Breast epithelium (tissue), 4 donors: ENCODE measurements around the gene METRN. TPM values are rescaled to one million over a fixed set of nuclear protein-coding genes. Genes with fewer than 3 reads are reported as not detected.

Experiments
- DNase-seq, 2 donors: peaks; one replicate each; pipeline ENCODE4 v3.0.0-alpha.2; 2019; ENCODE audit warnings: low spot score in 2 of 2
- H3K27ac ChIP-seq, 2 donors: fragments of 200-600 bp; sonication (generic) in 1 of 2; one replicate each; pipeline ENCODE4 v1.5.1; 2016 to 2019; ENCODE audit warnings: mild to moderate bottlenecking in 1 of 2
- H3K27me3 ChIP-seq, 2 donors: fragments of 200-600 bp; sonication (generic) in 1 of 2; one replicate each; pipeline versions ENCODE4 v1.5.1 to v1.6.0; 2017 to 2019; ENCODE audit warnings: control low read depth in 1 of 2, mild to moderate bottlenecking in 1 of 2
- H3K36me3 ChIP-seq: fragments of 200-600 bp; one replicate; pipeline ENCODE4 v1.5.1; 2019
- H3K4me1 ChIP-seq, 2 donors: fragments of 200-600 bp; sonication (generic); one replicate each; pipeline ENCODE4 v1.5.1; 2016 to 2019; ENCODE audit warnings: control low read depth in 1 of 2
- H3K4me3 ChIP-seq, 3 donors: fragments of 200-600 bp; sonication (generic); 1 replicate in 2 of 3; 2 replicates in 1 of 3; pipeline ENCODE4 v1.5.1; 2016 to 2019; ENCODE audit warnings: mild to moderate bottlenecking in 3 of 3, moderate library complexity in 2 of 3
- H3K9me3 ChIP-seq, 2 donors: fragments of 200-600 bp; sonication (generic) in 1 of 2; one replicate each; pipeline ENCODE4 v1.5.1; 2016 to 2019; ENCODE audit warnings: control low read depth in 1 of 2
- CTCF ChIP-seq, 3 donors: fragments of 450-650 bp; IDR thresholded peaks; one replicate each; pipeline ENCODE4 v1.5.1; 2016 to 2017; ENCODE audit warnings: antibody characterized with exemption in 3 of 3, mild to moderate bottlenecking in 3 of 3, moderate library complexity in 3 of 3
- POLR2A ChIP-seq: fragments of 450-650 bp; IDR thresholded peaks from one replicate; pipeline ENCODE4 v1.6.1; 2016; ENCODE audit warnings: antibody characterized with exemption, mild to moderate bottlenecking, moderate library complexity
- POLR2AphosphoS5 ChIP-seq, 3 donors: sonication (generic); formaldehyde crosslinking; IDR thresholded peaks; one replicate each; pipeline ENCODE4 v1.6.1; 2017; ENCODE audit warnings: antibody characterized with exemption in 3 of 3
- intact Hi-C: fragments of 100-400 bp; cut with DNase I; formaldehyde crosslinking; loops from one replicate; pipeline ENCODE4 v1.15.1; 2023; ENCODE audit warnings: low total_unique reads
- total RNA-seq, 3 donors: library from RNA; depleted of rRNA; stranded (reverse); fragments of >200 nt; gene quantifications; one replicate each; pipeline ENCODE4 v1.1.0, GENCODE V29; 2016

METRN gene
- total RNA-seq, 3 donors from 2014 or later = 23.6 to 30.2 (median 24.3) TPM

DNA sequence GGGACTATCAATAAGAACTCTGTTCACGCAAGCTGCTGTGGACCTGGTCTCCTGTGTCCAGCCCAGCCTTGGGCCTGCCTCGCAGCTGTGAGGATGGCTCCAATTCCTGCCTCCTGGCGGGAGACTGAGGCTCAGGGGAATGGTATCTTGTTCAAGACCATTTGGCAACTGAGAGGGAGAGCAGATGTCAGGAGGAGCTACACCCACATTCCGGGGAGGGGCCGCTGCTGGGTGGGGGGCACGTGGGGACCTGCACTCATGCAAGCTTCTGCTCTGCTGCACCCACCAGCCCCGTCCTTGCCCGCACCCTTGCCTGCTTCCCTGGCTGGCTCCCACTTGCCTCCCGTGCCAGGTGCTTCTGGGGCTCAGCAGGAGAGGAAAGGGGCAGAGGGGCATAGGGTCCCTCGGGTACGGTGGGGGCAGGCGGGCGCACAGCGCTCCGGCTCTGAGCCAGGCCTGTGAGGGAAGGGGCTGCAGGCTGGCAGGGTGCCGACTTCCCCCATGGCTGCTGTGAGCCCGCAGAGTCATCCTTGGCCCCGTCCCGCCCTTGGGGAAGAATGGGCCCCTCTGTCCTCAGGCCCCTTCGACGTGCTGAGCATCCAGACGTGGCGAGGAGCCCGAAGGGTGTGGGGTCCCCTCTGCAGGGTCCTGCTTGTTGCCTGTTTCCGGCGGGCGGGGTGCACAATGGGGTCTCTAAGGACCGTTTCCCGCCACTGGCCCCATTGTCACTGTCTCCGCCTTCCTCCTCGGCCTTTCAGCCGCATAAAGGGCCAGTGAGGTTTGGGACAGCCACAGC lies 2.7 kb downstream of the METRN start:
- TF ChIP-seq POLR2A = no peak
- TF ChIP-seq CTCF (IDR thresholded peaks at IDR 0.05) = no peak
- intact Hi-C loops = loop anchor here (2.0 kb wide), 1 partner anchor 67 kb away; no protein-coding TSS in a partner anchor
- Histone ChIP-seq H3K27me3 (no peaks in the 10 kb centered on the region), H3K27ac (no peak overlapping the region), H3K4me3 (no peak overlapping the region), H3K4me1 (peaks cover 14 to 24% of the 10 kb centered on the region in 2 donors), H3K36me3 (no peaks in the 10 kb centered on the region), H3K9me3 (no peaks in the 10 kb centered on the region)
- DNase-seq = no peak

DNA sequence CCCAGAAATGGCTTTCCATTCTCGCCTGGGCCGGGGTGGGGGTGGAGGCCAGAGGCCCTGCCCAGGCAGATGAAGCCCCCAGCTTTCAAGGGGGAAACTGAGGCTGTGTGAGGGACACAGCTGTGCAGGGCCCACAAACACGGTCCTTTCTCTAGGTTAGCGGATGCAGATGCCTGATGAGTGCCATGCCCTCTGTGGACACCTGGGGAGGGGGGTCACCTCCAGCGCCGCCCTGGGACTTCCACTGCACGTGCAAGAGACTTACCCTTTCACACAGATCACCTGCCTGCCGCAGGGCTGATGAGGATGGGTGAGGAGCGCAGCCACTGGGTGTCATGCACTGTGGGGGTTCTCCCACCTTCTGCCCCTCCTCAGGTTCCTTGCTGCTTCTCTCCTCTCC lies 3.5 kb downstream of the METRN start:
- Histone ChIP-seq H3K9me3 (no peaks in the 10 kb centered on the region), H3K36me3 (no peaks in the 10 kb centered on the region), H3K4me3 (no peak overlapping the region), H3K27me3 (no peaks in the 10 kb centered on the region), H3K27ac (no peak overlapping the region), H3K4me1 (peaks cover 14 to 24% of the 10 kb centered on the region in 2 donors)
- intact Hi-C loops = no loop called here
- TF ChIP-seq CTCF (IDR thresholded peaks at IDR 0.05) = no peak
- TF ChIP-seq POLR2A = no peak
- TF ChIP-seq POLR2AphosphoS5 (IDR thresholded peaks at IDR 0.05) = no peak
- no peak for DNase-seq

GRCh38 chr16:718922-719321 lies 4.0 kb downstream of the METRN start:
- Histone ChIP-seq H3K4me3 (no peak overlapping the region), H3K9me3 (no peaks in the 10 kb centered on the region), H3K4me1 (peaks cover 14 to 24% of the 10 kb centered on the region in 2 donors), H3K27me3 (no peaks in the 10 kb centered on the region), H3K27ac (no peak overlapping the region), H3K36me3 (no peaks in the 10 kb centered on the region)
- no peak for DNase-seq
- TF ChIP-seq POLR2AphosphoS5 (IDR thresholded peaks at IDR 0.05) (no peak), POLR2A (no peak), CTCF (IDR thresholded peaks at IDR 0.05) (no peak)
- intact Hi-C loops = no loop called here

DNA sequence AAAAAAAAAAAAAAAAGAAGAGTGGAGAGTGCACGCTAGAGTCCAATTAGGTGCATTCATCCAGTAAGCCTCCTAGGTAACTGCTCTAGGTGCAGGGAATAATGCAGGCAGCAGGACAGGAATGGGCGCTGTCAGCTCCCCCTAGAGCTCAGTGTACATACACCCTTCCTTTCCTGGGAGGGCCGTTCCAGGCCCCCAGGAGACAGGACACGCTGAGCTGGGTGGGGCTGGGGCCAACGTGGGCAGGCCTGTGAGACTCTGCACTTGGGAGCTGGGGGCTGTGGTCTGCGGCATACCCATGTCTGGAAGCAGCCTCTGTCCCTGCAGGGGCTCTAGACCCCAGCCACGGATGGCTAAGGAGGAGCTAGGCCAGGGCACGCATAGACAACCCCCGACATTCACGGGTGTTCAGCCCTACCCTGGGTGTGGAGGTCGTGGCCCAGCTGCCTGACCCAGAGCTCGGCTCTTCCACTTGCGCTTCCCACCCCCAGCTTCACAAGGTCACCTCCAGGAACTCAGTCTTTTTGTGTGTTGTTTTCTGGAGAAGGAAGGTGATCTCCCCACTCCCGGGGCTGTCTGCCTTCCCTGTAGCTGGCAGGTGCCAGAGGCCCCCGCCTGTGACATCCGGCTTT lies 5.0 kb downstream of the METRN start:
- intact Hi-C loops = no loop called here

More for the DNA sequence above, 5.0 kb downstream of the METRN start:
- no peak for DNase-seq
- Histone ChIP-seq H3K27me3 (no peaks in the 10 kb centered on the region), H3K9me3 (no peaks in the 10 kb centered on the region), H3K36me3 (no peaks in the 10 kb centered on the region), H3K4me1 (peaks cover 14 to 24% of the 10 kb centered on the region in 2 donors), H3K4me3 (peak overlapping the region; percentile 64 to 79 (median 76)), H3K27ac (peak overlapping the region; percentile 75 to 88)
- TF ChIP-seq CTCF (IDR thresholded peaks at IDR 0.05) = no peak
- TF ChIP-seq POLR2AphosphoS5 (IDR thresholded peaks at IDR 0.05) = no peak
- no peak for TF ChIP-seq POLR2A
